Stimulated activated memory B cell treated with anti-CD40 and anti-IgM and Interleukin-4, amounts not matched to agents 10 μg/mL and 1 μg/mL and 100 μg/mL, for 72 hours (primary cell): ENCODE measurements around the gene ZNF618.

ENCODE experiments used
- ATAC-seq: fragments of 150-1000 bp; cut with Tn5 transposase; 2 replicates; pipeline ENCODE4 v1.10.0; 2021
- H3K27ac Mint-ChIP-seq: one replicate; pipeline ENCODE4 v1.8.0; 2022; ENCODE audit warnings: mild to moderate bottlenecking, mixed read lengths
- H3K27me3 Mint-ChIP-seq: one replicate; pipeline ENCODE4 v1.8.0; 2022; ENCODE audit warnings: mixed read lengths
- H3K36me3 Mint-ChIP-seq: one replicate; pipeline ENCODE4 v1.8.0; 2022; ENCODE audit warnings: mixed read lengths
- H3K4me1 Mint-ChIP-seq: one replicate; pipeline ENCODE4 v1.8.0; 2022; ENCODE audit warnings: mixed read lengths
- H3K4me3 Mint-ChIP-seq: one replicate; pipeline ENCODE4 v1.8.0; 2022; ENCODE audit warnings: mild to moderate bottlenecking, moderate library complexity, mixed read lengths
- H3K9me3 Mint-ChIP-seq: one replicate; pipeline ENCODE4 v1.8.0; 2022; ENCODE audit warnings: mixed read lengths

ZNF618 gene

GRCh38 chr9:113914517-113914916, 38.4 kb downstream of the ZNF618 start:
- H3K4me3 Mint-ChIP-seq, result no peak overlapping the region

GRCh38 chr9:113915817-113916434, 39.8 kb downstream of the ZNF618 start:
- Mint-ChIP-seq H3K4me3 (no peak overlapping the region), H3K27me3 (peaks cover under 1% of the 10 kb centered on the region), H3K27ac (no peak overlapping the region), H3K36me3 (no peaks in the 10 kb centered on the region), H3K4me1 (no peaks in the 10 kb centered on the region), H3K9me3 (no peaks in the 10 kb centered on the region)
- no peak for ATAC-seq

More at GRCh38 chr9:113914517-113914916, 38.4 kb downstream of the ZNF618 start:
- Mint-ChIP-seq H3K36me3 (no peaks in the 10 kb centered on the region), H3K4me1 (no peaks in the 10 kb centered on the region), H3K27me3 (peaks cover 12% of the 10 kb centered on the region), H3K9me3 (no peaks in the 10 kb centered on the region), H3K27ac (no peak overlapping the region)
- ATAC-seq, result no peak

- Mint-ChIP-seq H3K27ac (no peak overlapping the region), H3K4me1 (no peaks in the 10 kb centered on the region), H3K27me3 (no peaks in the 10 kb centered on the region), H3K36me3 (peaks cover 1% of the 10 kb centered on the region), H3K4me3 (no peak overlapping the region), H3K9me3 (peaks cover under 1% of the 10 kb centered on the region)
- ATAC-seq, result no peak
Measured at GRCh38 chr9:113916931-113917330, 40.8 kb downstream of the ZNF618 start.

- H3K9me3 Mint-ChIP-seq, result peaks cover 8% of the 10 kb centered on the region
- H3K4me3 Mint-ChIP-seq, result no peak overlapping the region
- H3K4me1 Mint-ChIP-seq, result no peaks in the 10 kb centered on the region
- H3K27ac Mint-ChIP-seq, result no peak overlapping the region
- no peak for ATAC-seq
- peaks cover 4% of the 10 kb centered on the region for H3K36me3 Mint-ChIP-seq
- H3K27me3 Mint-ChIP-seq, result no peaks in the 10 kb centered on the region
Measured at GRCh38 chr9:113918697-113919350, 42.7 kb downstream of the ZNF618 start.

GRCh38 chr9:113919382-113919781, 43.3 kb downstream of the ZNF618 start:
- no peaks in the 10 kb centered on the region for H3K4me1 Mint-ChIP-seq
- H3K4me3 Mint-ChIP-seq, result no peak overlapping the region
- H3K9me3 Mint-ChIP-seq, result peaks cover 10% of the 10 kb centered on the region
- H3K27me3 Mint-ChIP-seq, result no peaks in the 10 kb centered on the region
- H3K27ac Mint-ChIP-seq, result no peak overlapping the region
- H3K36me3 Mint-ChIP-seq, result peaks cover 4% of the 10 kb centered on the region
- ATAC-seq, result no peak

- peaks cover 4% of the 10 kb centered on the region for H3K36me3 Mint-ChIP-seq
- H3K27me3 Mint-ChIP-seq, result no peaks in the 10 kb centered on the region
- peaks cover 15% of the 10 kb centered on the region for H3K9me3 Mint-ChIP-seq
- H3K4me3 Mint-ChIP-seq, result no peak overlapping the region
- H3K4me1 Mint-ChIP-seq, result no peaks in the 10 kb centered on the region
- ATAC-seq, result no peak
- no peak overlapping the region for H3K27ac Mint-ChIP-seq
Measured at GRCh38 chr9:113919871-113920270, 43.8 kb downstream of the ZNF618 start.

GRCh38 chr9:113920872-113921271, 44.8 kb downstream of the ZNF618 start:
- H3K36me3 Mint-ChIP-seq, result peaks cover 4% of the 10 kb centered on the region
- H3K4me3 Mint-ChIP-seq, result no peak overlapping the region
- H3K4me1 Mint-ChIP-seq, result no peaks in the 10 kb centered on the region
- H3K27ac Mint-ChIP-seq, result no peak overlapping the region
- no peak for ATAC-seq
- peaks cover 16% of the 10 kb centered on the region for H3K9me3 Mint-ChIP-seq
- H3K27me3 Mint-ChIP-seq, result no peaks in the 10 kb centered on the region

- no peak overlapping the region for H3K27ac Mint-ChIP-seq
- H3K4me1 Mint-ChIP-seq, result no peaks in the 10 kb centered on the region
- no peak for ATAC-seq
Measured at GRCh38 chr9:113921396-113921925, 45.4 kb downstream of the ZNF618 start.

GRCh38 chr9:113922160-113922559, 46.1 kb downstream of the ZNF618 start:
- Mint-ChIP-seq H3K27me3 (no peaks in the 10 kb centered on the region), H3K27ac (no peak overlapping the region), H3K9me3 (peaks cover 19% of the 10 kb centered on the region), H3K4me1 (no peaks in the 10 kb centered on the region), H3K4me3 (no peak overlapping the region), H3K36me3 (peaks cover 10% of the 10 kb centered on the region)
- no peak for ATAC-seq

More at GRCh38 chr9:113921396-113921925, 45.4 kb downstream of the ZNF618 start:
- Mint-ChIP-seq H3K4me3 (no peak overlapping the region), H3K27me3 (no peaks in the 10 kb centered on the region), H3K36me3 (peaks cover 7% of the 10 kb centered on the region), H3K9me3 (peaks cover 17% of the 10 kb centered on the region)

GRCh38 chr9:113926211-113926610, 50.1 kb downstream of the ZNF618 start:
- no peak for ATAC-seq
- no peak overlapping the region for H3K4me3 Mint-ChIP-seq
- H3K9me3 Mint-ChIP-seq, result peaks cover 28% of the 10 kb centered on the region
- no peaks in the 10 kb centered on the region for H3K27me3 Mint-ChIP-seq
- peaks cover 10% of the 10 kb centered on the region for H3K36me3 Mint-ChIP-seq
- no peak overlapping the region for H3K27ac Mint-ChIP-seq
- no peaks in the 10 kb centered on the region for H3K4me1 Mint-ChIP-seq

GRCh38 chr9:113927277-113927676, 51.2 kb downstream of the ZNF618 start:
- ATAC-seq, result no peak
- no peaks in the 10 kb centered on the region for H3K27me3 Mint-ChIP-seq
- no peaks in the 10 kb centered on the region for H3K4me1 Mint-ChIP-seq
- peaks cover 24% of the 10 kb centered on the region for H3K9me3 Mint-ChIP-seq
- no peak overlapping the region for H3K27ac Mint-ChIP-seq
- no peak overlapping the region for H3K4me3 Mint-ChIP-seq
- peaks cover 6% of the 10 kb centered on the region for H3K36me3 Mint-ChIP-seq

GRCh38 chr9:113928269-113928668, 52.2 kb downstream of the ZNF618 start:
- H3K9me3 Mint-ChIP-seq, result peaks cover 22% of the 10 kb centered on the region
- H3K27me3 Mint-ChIP-seq, result no peaks in the 10 kb centered on the region
- H3K4me1 Mint-ChIP-seq, result no peaks in the 10 kb centered on the region
- no peak overlapping the region for H3K27ac Mint-ChIP-seq
- no peak for ATAC-seq
- H3K36me3 Mint-ChIP-seq, result peaks cover 6% of the 10 kb centered on the region
- no peak overlapping the region for H3K4me3 Mint-ChIP-seq

- no peaks in the 10 kb centered on the region for H3K4me1 Mint-ChIP-seq
- ATAC-seq, result no peak
- H3K9me3 Mint-ChIP-seq, result peaks cover 13% of the 10 kb centered on the region
Measured at GRCh38 chr9:113929634-113930389, 53.7 kb downstream of the ZNF618 start.

GRCh38 chr9:113930390-113930783, 54.3 kb downstream of the ZNF618 start:
- H3K9me3 Mint-ChIP-seq, result peaks cover 12% of the 10 kb centered on the region
- no peak overlapping the region for H3K4me3 Mint-ChIP-seq
- ATAC-seq, result no peak
- no peaks in the 10 kb centered on the region for H3K4me1 Mint-ChIP-seq
- no peak overlapping the region for H3K27ac Mint-ChIP-seq
- H3K27me3 Mint-ChIP-seq, result no peaks in the 10 kb centered on the region
- H3K36me3 Mint-ChIP-seq, result peaks cover 6% of the 10 kb centered on the region

More at GRCh38 chr9:113929634-113930389, 53.7 kb downstream of the ZNF618 start:
- Mint-ChIP-seq H3K27ac (no peak overlapping the region), H3K27me3 (no peaks in the 10 kb centered on the region), H3K4me3 (no peak overlapping the region), H3K36me3 (peaks cover 6% of the 10 kb centered on the region)

GRCh38 chr9:113931140-113931539, 55.0 kb downstream of the ZNF618 start:
- H3K27ac Mint-ChIP-seq, result no peak overlapping the region
- no peaks in the 10 kb centered on the region for H3K4me1 Mint-ChIP-seq
- peaks cover 12% of the 10 kb centered on the region for H3K9me3 Mint-ChIP-seq
- no peaks in the 10 kb centered on the region for H3K27me3 Mint-ChIP-seq
- H3K36me3 Mint-ChIP-seq, result peaks cover 6% of the 10 kb centered on the region
- H3K4me3 Mint-ChIP-seq, result no peak overlapping the region
- ATAC-seq, result no peak
